ENCODE measurements around the gene ICA1.

GRCh38 chr7:8310876-8311275, 48.9 kb upstream of the ICA1 start:
- TF ChIP-seq CTCF (conservative IDR thresholded peaks at IDR 0.05; ENCODE audit: low read length) (no peak), EZH2phosphoT487 (IDR thresholded peaks at IDR 0.05; ENCODE audit: borderline replicate concordance) (no peak)
